OCI-LY3 (cell line): ENCODE data around the gene ADAM8.
"Not testable (repeated sequence)": the region's sequence is repeated elsewhere in the genome, so short reads cannot be mapped to it uniquely, and the experiment has no call there.

Source experiments
- H2AFZ ChIP-seq: fragments of 200-600, 300-600 bp; shearing (Covaris generic); 2 replicates; pipeline ENCODE4 v1.6.0; 2014; ENCODE audit warnings: antibody characterized with exemption, low read depth, low read length
- H3K27ac ChIP-seq: fragments of 200-600, 300-600 bp; sonication (generic); 2 replicates; pipeline ENCODE4 v1.5.1; 2014; ENCODE audit warnings: mild to moderate bottlenecking, low read length, moderate library complexity, mixed read lengths
- H3K27me3 ChIP-seq: fragments of 200-600, 300-600 bp; sonication (generic); 2 replicates; pipeline ENCODE4 v1.6.1; 2014; ENCODE audit warnings: low read depth, low read length, mixed read lengths
- H3K36me3 ChIP-seq: fragments of 200-600, 300-600 bp; sonication (generic); replicated peaks from 2 replicates; pipeline ENCODE3; 2014; ENCODE audit warnings: low read depth, low read length, mixed read lengths
- H3K4me1 ChIP-seq: fragments of 300-600, 200-600 bp; sonication (generic); 2 replicates; pipeline ENCODE4 v1.6.1; 2014; ENCODE audit warnings: low read length, mixed read lengths
- H3K4me2 ChIP-seq: fragments of 200-600, 300-600 bp; sonication (generic); 2 replicates; pipeline ENCODE4 v1.6.1; 2014; ENCODE audit warnings: low read length, mixed read lengths
- H3K4me3 ChIP-seq: fragments of 300-600, 200-600 bp; sonication (generic); 2 replicates; pipeline ENCODE4 v1.5.1; 2014; ENCODE audit warnings: antibody characterized with exemption, mild to moderate bottlenecking, low read length, moderate library complexity
- H3K79me2 ChIP-seq: fragments of 300-600, 200-600 bp; shearing (Covaris generic); 2 replicates; pipeline ENCODE4 v1.6.1; 2014; ENCODE audit warnings: mild to moderate bottlenecking, low read length, mixed read lengths
- H3K9ac ChIP-seq: fragments of 300-600, 200-600 bp; shearing (Covaris generic); 2 replicates; pipeline ENCODE4 v1.6.0; 2014; ENCODE audit warnings: mild to moderate bottlenecking, low read length, moderate library complexity
- H3K9me3 ChIP-seq: fragments of 200-600, 300-600 bp; shearing (Covaris generic); 2 replicates; pipeline ENCODE4 v1.6.1; 2014; ENCODE audit warnings: low read length, mixed read lengths; ENCODE audit not compliant: insufficient read depth
- H4K20me1 ChIP-seq: fragments of 200-600, 300-600 bp; sonication (generic); 2 replicates; pipeline ENCODE4 v1.6.1; 2016; ENCODE audit warnings: low read length, mixed read lengths; ENCODE audit not compliant: insufficient read depth
- CTCF ChIP-seq: fragments of 200-600, 300-600 bp; sonication (generic); IDR thresholded peaks from 2 replicates; pipeline ENCODE4 v1.5.1; 2014; ENCODE audit warnings: antibody characterized with exemption, low read length, low read depth
- EZH2phosphoT487 ChIP-seq: fragments of 200-600 bp; shearing (Covaris generic); IDR thresholded peaks from 2 replicates; pipeline ENCODE4 v1.6.1; 2018; ENCODE audit warnings: antibody characterized with exemption, mixed run types, low read depth

The ADAM8 gene

GRCh38 chr10:133237241-133237587, 39.5 kb downstream of the ADAM8 start:
- no peaks in the 10 kb centered on the region for H3K9me3 ChIP-seq

GRCh38 chr10:133236401-133237240, 40.0 kb downstream of the ADAM8 start:
- H3K9me3 ChIP-seq = no peaks in the 10 kb centered on the region
- H3K36me3 ChIP-seq = no peaks in the 10 kb centered on the region
- no peaks in the 10 kb centered on the region for H3K79me2 ChIP-seq
- TF ChIP-seq EZH2phosphoT487 = no peak
- TF ChIP-seq CTCF = no peak
- H3K4me3 ChIP-seq = no peak overlapping the region
- peaks cover 10% of the 10 kb centered on the region; the same call in 1 of the 2 replicates for H3K4me1 ChIP-seq
- no peak overlapping the region for H3K27ac ChIP-seq
- no peak overlapping the region for H3K4me2 ChIP-seq
- peaks cover 9% of the 10 kb centered on the region; the same call in 1 of the 2 replicates for H3K27me3 ChIP-seq
- H3K9ac ChIP-seq = no peak overlapping the region
- no peaks in the 10 kb centered on the region for H4K20me1 ChIP-seq
- no peak overlapping the region for H2AFZ ChIP-seq

More at GRCh38 chr10:133237241-133237587, 39.5 kb downstream of the ADAM8 start:
- no peak overlapping the region for H2AFZ ChIP-seq
- no peak overlapping the region for H3K4me2 ChIP-seq
- H3K27ac ChIP-seq = no peak overlapping the region
- no peak overlapping the region for H3K4me3 ChIP-seq
- H3K27me3 ChIP-seq = peaks cover 10% of the 10 kb centered on the region; the same call in 1 of the 2 replicates
- TF ChIP-seq CTCF (no peak), EZH2phosphoT487 (no peak)
- H3K36me3 ChIP-seq = no peaks in the 10 kb centered on the region
- H3K4me1 ChIP-seq = peaks cover 13% of the 10 kb centered on the region; the same call in 1 of the 2 replicates
- H3K9ac ChIP-seq = no peak overlapping the region
- H4K20me1 ChIP-seq = no peaks in the 10 kb centered on the region
- no peaks in the 10 kb centered on the region for H3K79me2 ChIP-seq

GRCh38 chr10:133235932-133236331, 40.7 kb downstream of the ADAM8 start:
- Histone ChIP-seq H3K4me1 (peaks cover 3% of the 10 kb centered on the region; the same call in 1 of the 2 replicates), H3K9me3 (no peaks in the 10 kb centered on the region), H3K4me3 (no peak overlapping the region), H2AFZ (no peak overlapping the region), H4K20me1 (no peaks in the 10 kb centered on the region), H3K79me2 (no peaks in the 10 kb centered on the region), H3K27me3 (peaks cover 3% of the 10 kb centered on the region; the same call in 1 of the 2 replicates), H3K4me2 (no peak overlapping the region), H3K36me3 (no peaks in the 10 kb centered on the region), H3K27ac (no peak overlapping the region), H3K9ac (no peak overlapping the region)
- TF ChIP-seq CTCF = no peak
- no peak for TF ChIP-seq EZH2phosphoT487

- Histone ChIP-seq H3K9me3 (no peaks in the 10 kb centered on the region), H2AFZ (no peak overlapping the region), H3K4me2 (no peak overlapping the region), H3K27me3 (no peaks in the 10 kb centered on the region), H3K4me1 (no peaks in the 10 kb centered on the region), H3K36me3 (no peaks in the 10 kb centered on the region), H3K79me2 (no peaks in the 10 kb centered on the region), H3K9ac (no peak overlapping the region), H4K20me1 (no peaks in the 10 kb centered on the region), H3K4me3 (no peak overlapping the region), H3K27ac (no peak overlapping the region)
- TF ChIP-seq EZH2phosphoT487 (no peak), CTCF (no peak)
Measured at GRCh38 chr10:133235265-133235855, 41.3 kb downstream of the ADAM8 start.

GRCh38 chr10:133234796-133235195, 41.9 kb downstream of the ADAM8 start:
- not testable (repeated sequence) for H3K9ac ChIP-seq, H3K4me2 ChIP-seq, H3K27ac ChIP-seq, H3K4me3 ChIP-seq, H4K20me1 ChIP-seq, H3K36me3 ChIP-seq, H3K79me2 ChIP-seq, H3K4me1 ChIP-seq, H3K27me3 ChIP-seq, H2AFZ ChIP-seq, H3K9me3 ChIP-seq
